ENCODE measurements around the gene FAM241A. TPM values are rescaled to one million over a fixed set of nuclear protein-coding genes. Genes with fewer than 3 reads are reported as not detected.

Gene FAM241A
- total and polyA plus RNA-seq, 9 donors = 1.0 to 4.9 (median 2.2) TPM

GRCh38 chr4:112141366-112142138 lies 3.7 kb upstream of the FAM241A start:
- intact Hi-C loops (cut with DNase I) = loop anchor here in 1 of 4 donors (10.0 kb wide), 1 partner anchor 93 kb away; the partner anchor contains the start of gene AP1AR

GRCh38 chr4:112142182-112142581 lies 3.1 kb upstream of the FAM241A start:
- Histone ChIP-seq H3K36me3 (no peaks in the 10 kb centered on the region), H3K9me3 (no peaks in the 10 kb centered on the region), H3K4me3 (no peak overlapping the region), H3K27ac (no peak overlapping the region), H3K27me3 (no peaks in the 10 kb centered on the region), H3K4me1 (ENCODE audit: insufficient read depth) (no peaks in the 10 kb centered on the region)
- TF ChIP-seq, protein P1, sequence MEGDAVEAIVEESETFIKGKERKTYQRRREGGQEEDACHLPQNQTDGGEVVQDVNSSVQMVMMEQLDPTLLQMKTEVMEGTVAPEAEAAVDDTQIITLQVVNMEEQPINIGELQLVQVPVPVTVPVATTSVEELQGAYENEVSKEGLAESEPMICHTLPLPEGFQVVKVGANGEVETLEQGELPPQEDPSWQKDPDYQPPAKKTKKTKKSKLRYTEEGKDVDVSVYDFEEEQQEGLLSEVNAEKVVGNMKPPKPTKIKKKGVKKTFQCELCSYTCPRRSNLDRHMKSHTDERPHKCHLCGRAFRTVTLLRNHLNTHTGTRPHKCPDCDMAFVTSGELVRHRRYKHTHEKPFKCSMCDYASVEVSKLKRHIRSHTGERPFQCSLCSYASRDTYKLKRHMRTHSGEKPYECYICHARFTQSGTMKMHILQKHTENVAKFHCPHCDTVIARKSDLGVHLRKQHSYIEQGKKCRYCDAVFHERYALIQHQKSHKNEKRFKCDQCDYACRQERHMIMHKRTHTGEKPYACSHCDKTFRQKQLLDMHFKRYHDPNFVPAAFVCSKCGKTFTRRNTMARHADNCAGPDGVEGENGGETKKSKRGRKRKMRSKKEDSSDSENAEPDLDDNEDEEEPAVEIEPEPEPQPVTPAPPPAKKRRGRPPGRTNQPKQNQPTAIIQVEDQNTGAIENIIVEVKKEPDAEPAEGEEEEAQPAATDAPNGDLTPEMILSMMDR (IDR thresholded peaks at IDR 0.05) = no peak
- TF ChIP-seq POLR2A (IDR thresholded peaks at IDR 0.05) (no peak), EP300 (IDR thresholded peaks at IDR 0.05) (no peak)
- intact Hi-C loops (cut with DNase I) = loop anchor here in 1 of 4 donors (10.0 kb wide), 1 partner anchor 93 kb away; the partner anchor contains the start of gene AP1AR
- DNase-seq = no peak
- 87 to 100% (median 91%) methylated on average over 2 of the region's 2 CpGs for WGBS, 3 donors

More at GRCh38 chr4:112141366-112142138, 3.7 kb upstream of the FAM241A start:
- TF ChIP-seq EP300 (IDR thresholded peaks at IDR 0.05) = no peak
- no peak for TF ChIP-seq POLR2A (IDR thresholded peaks at IDR 0.05)
- TF ChIP-seq, protein P1 (IDR thresholded peaks at IDR 0.05) = no peak
- H3K4me1 ChIP-seq (ENCODE audit: insufficient read depth) = no peaks in the 10 kb centered on the region
- H3K36me3 ChIP-seq = no peaks in the 10 kb centered on the region
- H3K9me3 ChIP-seq = no peaks in the 10 kb centered on the region
- no peaks in the 10 kb centered on the region for H3K27me3 ChIP-seq
- no peak overlapping the region for H3K4me3 ChIP-seq
- no peak overlapping the region for H3K27ac ChIP-seq
- no peak for DNase-seq
- WGBS, 3 donors = 70 to 72% (median 71%) methylated on average over 6 of the region's 6 CpGs

DNA sequence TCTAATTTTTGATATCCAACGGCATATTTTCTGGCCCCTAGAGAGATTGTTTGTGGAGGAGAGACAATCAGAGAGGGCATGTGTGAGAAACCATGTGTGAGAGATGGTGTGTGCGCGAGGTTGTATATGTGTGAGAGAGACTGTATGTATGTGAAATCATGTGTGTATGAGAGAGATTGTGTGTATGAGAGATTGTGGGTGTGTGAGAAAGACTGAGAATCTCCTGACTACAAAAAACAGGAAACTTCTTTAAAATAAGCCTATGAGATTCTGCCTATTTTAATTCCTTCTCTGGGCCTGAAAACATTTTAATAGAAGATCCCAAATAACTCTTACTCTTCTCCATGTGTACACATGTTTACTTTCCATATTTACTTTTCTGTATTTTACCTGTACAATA lies 1.5 kb upstream of the FAM241A start:
- Histone ChIP-seq H3K4me3 (no peak overlapping the region), H3K4me1 (ENCODE audit: insufficient read depth) (peaks cover 1% of the 10 kb centered on the region), H3K27ac (no peak overlapping the region), H3K9me3 (no peaks in the 10 kb centered on the region), H3K36me3 (no peaks in the 10 kb centered on the region), H3K27me3 (no peaks in the 10 kb centered on the region)
- TF ChIP-seq POLR2A (IDR thresholded peaks at IDR 0.05) (no peak), EP300 (IDR thresholded peaks at IDR 0.05) (no peak)
- TF ChIP-seq, protein P1 (IDR thresholded peaks at IDR 0.05) = no peak
- DNase-seq = no peak
- intact Hi-C loops (cut with DNase I) = loop anchor here in 1 of 4 donors (10.0 kb wide), 1 partner anchor 91 kb away; the partner anchor contains the start of gene AP1AR
- 91 to 94% (median 93%) methylated on average over 3 of the region's 3 CpGs for WGBS, 3 donors

GRCh38 chr4:112144546-112145325 lies 518 bp upstream of the FAM241A start:
- Histone ChIP-seq H3K27me3 (no peaks in the 10 kb centered on the region), H3K27ac (peak overlapping the region; percentile 60 to 80), H3K9me3 (no peaks in the 10 kb centered on the region), H3K4me1 (ENCODE audit: insufficient read depth) (peaks cover 1% of the 10 kb centered on the region), H3K36me3 (no peaks in the 10 kb centered on the region), H3K4me3 (peak overlapping the region; percentile 67)
- 36 to 47% (median 46%) methylated on average over 20 of the region's 20 CpGs for WGBS, 3 donors
- intact Hi-C loops (cut with DNase I) = loop anchor here in 1 of 4 donors (10.0 kb wide), 1 partner anchor 90 kb away; the partner anchor contains the start of gene AP1AR
- peak in 2 of 5 donors; percentile 42 to 46 for DNase-seq
- TF ChIP-seq EP300 (IDR thresholded peaks at IDR 0.05) (no peak), POLR2A (IDR thresholded peaks at IDR 0.05) (no peak)
- TF ChIP-seq, protein P1 (IDR thresholded peaks at IDR 0.05) = no peak

All from ovary (tissue), 9 donors.